Measurements from ENCODE around the gene CDH22.

Gene CDH22

GRCh38 chr20:46343348-46343974, 35.2 kb upstream of the CDH22 start:
- no peak for DNase-seq

GRCh38 chr20:46342451-46343347, 34.4 kb upstream of the CDH22 start:
- no peak for DNase-seq

- no peak for DNase-seq
Observed at GRCh38 chr20:46342010-46342378, 33.7 kb upstream of the CDH22 start.

GRCh38 chr20:46341074-46342009, 33.0 kb upstream of the CDH22 start:
- DNase-seq: no peak

- no peak for DNase-seq
Observed at GRCh38 chr20:46339037-46339436, 30.7 kb upstream of the CDH22 start.

- no peak for DNase-seq
Observed at GRCh38 chr20:46336735-46337134, 28.4 kb upstream of the CDH22 start.

GRCh38 chr20:46334303-46334904, 26.1 kb upstream of the CDH22 start:
- DNase-seq: no peak

GRCh38 chr20:46333161-46333991, 25.1 kb upstream of the CDH22 start:
- DNase-seq: no peak

GRCh38 chr20:46332373-46333160, 24.3 kb upstream of the CDH22 start:
- DNase-seq: no peak

- DNase-seq: no peak
Observed at GRCh38 chr20:46331611-46332361, 23.5 kb upstream of the CDH22 start.

GRCh38 chr20:46330831-46331371, 22.6 kb upstream of the CDH22 start:
- no peak for DNase-seq

GRCh38 chr20:46330072-46330763, 21.9 kb upstream of the CDH22 start:
- no peak for DNase-seq

GRCh38 chr20:46328200-46328882, 20.0 kb upstream of the CDH22 start:
- DNase-seq: no peak

- no peak for DNase-seq
Observed at GRCh38 chr20:46327557-46327956, 19.3 kb upstream of the CDH22 start.

GRCh38 chr20:46325789-46326188, 17.5 kb upstream of the CDH22 start:
- DNase-seq: no peak

GRCh38 chr20:46324960-46325703, 16.8 kb upstream of the CDH22 start:
- DNase-seq: no peak

- no peak for DNase-seq
Observed at GRCh38 chr20:46324379-46324778, 16.1 kb upstream of the CDH22 start.

GRCh38 chr20:46323557-46323956, 15.3 kb upstream of the CDH22 start:
- no peak for DNase-seq

Data from NCI-H187 treated with DMSO at 0.1 percent for 48 hours (cell line).